Keratinocyte (primary cell): ENCODE data around the gene SYNJ2.

Experiments
- EZH2 ChIP-seq: IDR thresholded peaks from one replicate; pipeline ENCODE4 v1.6.1; 2012; ENCODE audit warnings: inconsistent platforms, mild to moderate bottlenecking, low read length, moderate library complexity
- TF ChIP-seq, protein P1 (sequence below), 3 experiments: IDR thresholded peaks in 1 of 3; conservative IDR thresholded peaks in 1 of 3; optimal IDR thresholded peaks in 1 of 3; 2 replicates in 2 of 3; 3 replicates in 1 of 3; pipeline versions ENCODE3 to v1.5.1; 2011; ENCODE audit warnings: low read length in 3 of 3, mild to moderate bottlenecking in 3 of 3, moderate library complexity in 2 of 3, control low read depth in 1 of 3, inconsistent platforms in 1 of 3; ENCODE audit not compliant: insufficient read depth in 2 of 3; ENCODE audit errors: extremely low read depth in 1 of 3

DNA sequence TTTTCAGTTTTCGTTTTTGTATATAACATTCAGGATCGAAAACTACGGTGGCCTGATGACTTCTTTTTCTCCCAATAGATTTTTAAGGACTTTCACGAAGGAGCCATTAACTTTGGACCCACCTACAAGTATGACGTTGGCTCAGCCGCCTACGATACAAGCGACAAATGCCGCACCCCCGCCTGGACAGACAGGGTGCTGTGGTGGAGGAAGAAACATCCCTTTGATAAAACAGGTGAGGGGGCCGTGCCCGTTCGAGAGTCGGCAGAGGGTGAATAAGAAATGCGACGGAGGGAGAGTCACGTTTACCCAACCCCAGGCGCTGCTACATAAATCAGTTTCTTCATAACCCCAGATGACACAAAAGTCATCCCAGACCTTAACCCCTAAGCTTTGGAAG is 94.9 kb downstream of the SYNJ2 start:
- TF ChIP-seq, protein P1, sequence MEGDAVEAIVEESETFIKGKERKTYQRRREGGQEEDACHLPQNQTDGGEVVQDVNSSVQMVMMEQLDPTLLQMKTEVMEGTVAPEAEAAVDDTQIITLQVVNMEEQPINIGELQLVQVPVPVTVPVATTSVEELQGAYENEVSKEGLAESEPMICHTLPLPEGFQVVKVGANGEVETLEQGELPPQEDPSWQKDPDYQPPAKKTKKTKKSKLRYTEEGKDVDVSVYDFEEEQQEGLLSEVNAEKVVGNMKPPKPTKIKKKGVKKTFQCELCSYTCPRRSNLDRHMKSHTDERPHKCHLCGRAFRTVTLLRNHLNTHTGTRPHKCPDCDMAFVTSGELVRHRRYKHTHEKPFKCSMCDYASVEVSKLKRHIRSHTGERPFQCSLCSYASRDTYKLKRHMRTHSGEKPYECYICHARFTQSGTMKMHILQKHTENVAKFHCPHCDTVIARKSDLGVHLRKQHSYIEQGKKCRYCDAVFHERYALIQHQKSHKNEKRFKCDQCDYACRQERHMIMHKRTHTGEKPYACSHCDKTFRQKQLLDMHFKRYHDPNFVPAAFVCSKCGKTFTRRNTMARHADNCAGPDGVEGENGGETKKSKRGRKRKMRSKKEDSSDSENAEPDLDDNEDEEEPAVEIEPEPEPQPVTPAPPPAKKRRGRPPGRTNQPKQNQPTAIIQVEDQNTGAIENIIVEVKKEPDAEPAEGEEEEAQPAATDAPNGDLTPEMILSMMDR (optimal IDR thresholded peaks at IDR 0.05 in 1 of 3, IDR thresholded peaks at IDR 0.05 in 1 of 3, conservative IDR thresholded peaks at IDR 0.05 in 1 of 3; ENCODE audit: extremely low read depth in 1 of 3, insufficient read depth in 2 of 3, low read length in 3 of 3), result no peak
- TF ChIP-seq EZH2, result no peak
